SK-N-SH treated with all-trans-retinoic acid at 6 μM for 48 hours (cell line): Measurements from ENCODE around the gene ANKRD44.

Source experiments
- PPARA ChIP-seq: fragments of 250-450 bp; sonication (Bioruptor Pico); IDR thresholded peaks from 2 replicates; pipeline ENCODE4 v1.5.0; 2020; ENCODE audit warnings: mild to moderate bottlenecking, borderline replicate concordance
- RARB ChIP-seq: fragments of 250-450 bp; sonication (Bioruptor Pico); IDR thresholded peaks from 2 replicates; pipeline ENCODE4 v1.8.0; 2021; ENCODE audit warnings: mild to moderate bottlenecking, moderate library complexity
- SNAI2 ChIP-seq: fragments of 250-450 bp; sonication (Bioruptor Pico); IDR thresholded peaks from 2 replicates; pipeline ENCODE4 v1.5.0; 2020; ENCODE audit warnings: mild to moderate bottlenecking, moderate library complexity
- ZC3H10 ChIP-seq: fragments of 250-450 bp; sonication (Bioruptor Pico); IDR thresholded peaks from 2 replicates; pipeline ENCODE4 v1.5.1; 2021; ENCODE audit warnings: mild to moderate bottlenecking, moderate library complexity

GRCh38 chr2:197359859-197360258, 49.3 kb upstream of the ANKRD44 start:
- TF ChIP-seq PPARA (CRISPR knock-in tag), result no peak
- no peak for TF ChIP-seq ZC3H10 (CRISPR knock-in tag)
- no peak for TF ChIP-seq SNAI2 (CRISPR knock-in tag)
- TF ChIP-seq RARB (CRISPR knock-in tag), result no peak
